ENCODE measurements around the gene IMMP2L.
"Not testable (repeated sequence)": the region's sequence is repeated elsewhere in the genome, so short reads cannot be mapped to it uniquely, and the experiment has no call there.

The IMMP2L gene

DNA sequence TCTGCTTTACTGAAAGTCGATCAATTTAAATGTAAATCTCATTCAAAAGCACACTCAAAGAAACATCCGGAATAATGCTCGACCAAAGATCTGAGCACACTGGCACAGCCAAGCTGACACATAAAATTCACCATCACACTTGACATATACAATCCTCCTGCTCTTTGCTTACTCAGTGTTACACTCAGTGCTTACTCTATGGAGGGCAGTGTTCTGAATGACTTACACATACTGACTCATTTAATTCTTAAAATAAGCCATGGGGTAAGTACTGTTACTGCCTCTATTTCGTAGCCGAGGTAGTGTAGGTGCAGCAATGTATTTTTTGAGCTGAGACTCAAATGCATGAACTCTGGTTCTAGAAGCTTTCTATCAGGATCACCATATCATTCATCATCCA is 892.9 kb downstream of the IMMP2L start:
- DNase-seq = no peak

DNA sequence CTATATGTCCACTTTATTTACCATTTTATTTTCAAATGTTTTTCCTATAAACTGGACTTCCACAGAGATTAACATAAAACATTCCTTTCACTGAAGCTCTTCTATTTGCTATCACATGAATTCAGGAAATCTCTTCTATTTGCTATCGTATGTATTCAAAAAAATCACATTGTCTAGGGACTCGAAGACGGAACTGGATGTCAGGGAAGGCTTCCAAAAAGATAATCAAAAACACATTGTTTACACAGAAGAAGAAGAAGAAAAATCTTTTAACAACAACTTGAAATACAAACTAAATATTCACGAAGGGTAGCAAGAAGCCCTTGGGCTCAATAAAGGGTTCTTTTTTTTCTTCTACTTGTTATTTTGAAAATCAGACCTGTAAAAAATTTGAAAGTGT is 897.5 kb downstream of the IMMP2L start:
- no peak for DNase-seq

DNA sequence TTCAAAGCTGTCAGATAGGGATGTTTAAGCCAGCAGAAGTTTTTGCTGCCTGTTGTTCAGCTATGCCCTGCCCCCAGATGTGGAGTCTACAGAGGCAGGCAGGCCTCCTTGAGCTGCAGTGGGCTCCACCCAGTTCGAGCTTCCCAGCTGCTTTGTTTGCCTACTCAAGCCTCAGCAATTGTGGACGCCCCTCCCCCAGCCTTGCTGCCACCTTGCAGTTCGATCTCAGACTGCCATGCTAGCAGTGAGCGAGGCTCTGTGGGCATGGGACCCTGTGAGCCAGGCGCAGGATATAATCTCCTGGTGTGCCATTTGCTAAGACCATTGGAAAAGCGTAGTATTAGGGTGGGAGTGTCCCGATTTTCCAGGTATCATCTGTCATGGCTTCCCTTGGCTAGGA is 901.7 kb downstream of the IMMP2L start:
- not testable (repeated sequence) for DNase-seq

DNA sequence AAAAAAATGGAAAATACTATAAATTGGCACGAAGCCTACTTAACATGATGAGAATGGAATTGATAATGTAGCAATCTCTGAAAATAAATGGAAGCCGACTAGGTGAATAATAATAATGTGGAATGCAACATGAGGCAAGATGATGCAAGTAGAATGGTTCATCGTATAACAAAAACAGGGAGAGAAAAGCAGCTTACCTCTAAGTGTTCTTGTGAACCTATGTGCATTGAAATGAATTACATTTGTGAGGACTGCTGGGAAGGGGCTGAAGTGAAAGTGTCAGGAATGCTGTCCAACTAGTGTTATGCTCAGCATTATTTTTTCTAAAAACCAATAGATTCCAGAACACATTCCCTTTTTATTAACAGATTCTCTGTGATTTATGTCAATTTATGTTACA is 912.0 kb downstream of the IMMP2L start:
- DNase-seq = no peak

DNA sequence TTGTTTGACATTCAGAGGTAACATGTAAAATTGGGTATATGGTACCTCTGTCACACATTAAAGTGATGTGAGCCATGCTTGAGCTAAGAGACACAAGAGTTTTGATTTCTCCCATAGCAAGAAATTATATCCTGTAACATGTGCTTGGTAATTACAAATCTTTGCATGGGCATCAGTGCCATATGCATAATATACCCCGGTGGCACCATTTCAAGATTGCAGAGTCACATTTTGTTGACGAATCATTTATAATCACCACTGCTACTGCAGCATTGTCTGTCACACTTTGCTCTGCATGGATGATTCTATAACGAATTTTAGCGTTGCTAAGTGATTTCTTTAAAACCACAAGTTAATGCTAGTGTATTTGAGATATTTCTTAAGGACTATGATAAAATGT is 915.0 kb downstream of the IMMP2L start:
- DNase-seq = no peak

DNA sequence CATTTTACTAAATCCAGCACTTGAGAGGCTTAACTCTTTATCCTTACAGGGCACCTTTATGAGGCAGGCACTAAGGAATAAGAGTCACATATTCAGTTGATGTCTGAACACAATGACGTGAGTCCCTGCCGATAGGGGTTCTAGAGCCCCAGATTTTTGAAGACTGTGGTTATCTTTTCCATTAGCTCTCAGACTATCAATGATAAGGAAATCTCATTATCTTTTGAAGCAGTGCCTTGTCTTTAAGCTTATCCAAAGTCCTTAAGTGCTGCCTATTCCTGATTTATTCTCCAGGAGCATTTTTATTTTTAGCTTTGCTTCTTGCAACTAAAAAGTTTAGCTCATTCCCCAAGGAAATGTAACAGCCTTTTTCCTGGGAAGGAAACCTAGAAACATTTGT is 915.5 kb downstream of the IMMP2L start:
- no peak for DNase-seq

DNA sequence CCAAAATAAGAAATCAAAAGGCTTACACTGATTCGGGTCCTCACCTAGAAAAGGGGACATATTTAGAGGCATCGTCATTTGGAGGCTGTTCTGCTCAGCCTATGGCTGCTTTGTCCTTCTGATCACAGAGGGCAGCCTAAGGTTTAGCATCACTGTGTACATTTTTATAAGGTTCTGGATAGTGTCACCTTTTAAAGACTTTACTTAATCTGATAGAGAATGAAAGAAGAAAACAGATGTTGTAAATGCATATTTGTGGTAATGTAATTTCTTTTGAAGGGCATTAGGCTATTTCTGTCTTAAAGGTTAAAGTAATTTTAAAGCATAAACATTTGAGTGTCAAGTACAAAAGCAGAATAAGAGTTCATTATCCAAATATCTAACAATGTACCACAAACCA is 916.7 kb downstream of the IMMP2L start:
- no peak for DNase-seq

DNA sequence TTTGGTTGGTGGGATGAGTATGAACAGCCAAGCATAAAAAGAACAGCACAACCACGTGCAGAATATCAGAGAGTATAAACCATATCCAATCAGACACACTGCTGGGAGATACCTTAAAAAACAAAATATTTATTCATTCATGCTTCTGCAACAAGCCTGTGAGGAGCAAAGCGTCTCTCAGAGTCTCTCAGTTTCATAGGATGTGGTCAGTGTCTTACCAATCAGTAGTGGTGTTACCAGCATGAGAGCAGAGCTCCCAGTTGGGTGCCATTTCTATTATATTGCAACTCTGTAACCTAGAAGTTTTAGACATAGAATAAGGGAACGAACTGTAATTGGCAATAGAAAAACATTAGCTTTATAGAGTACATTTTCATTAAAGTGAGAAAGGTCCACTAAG is 917.2 kb downstream of the IMMP2L start:
- no peak for DNase-seq

DNA sequence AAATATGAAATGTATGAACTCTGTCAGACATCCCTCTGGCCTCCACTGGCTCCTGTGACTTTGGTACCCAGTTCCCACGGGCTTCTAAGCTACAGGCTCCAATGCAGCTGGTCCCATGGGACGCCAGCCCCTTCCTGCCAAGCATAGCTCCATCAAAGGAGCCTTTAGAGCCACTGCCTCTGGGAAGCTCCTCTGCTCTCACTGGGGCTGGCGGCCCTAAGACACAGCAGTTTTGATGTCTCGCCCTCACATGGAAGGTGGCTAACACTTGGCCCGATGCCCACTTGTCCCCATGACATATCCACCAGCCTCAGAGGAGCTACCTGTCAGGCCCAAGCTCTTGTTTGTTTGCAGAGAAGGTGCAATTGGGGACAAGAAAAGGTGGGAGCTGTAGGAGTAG is 925.0 kb downstream of the IMMP2L start:
- no peak for DNase-seq

DNA sequence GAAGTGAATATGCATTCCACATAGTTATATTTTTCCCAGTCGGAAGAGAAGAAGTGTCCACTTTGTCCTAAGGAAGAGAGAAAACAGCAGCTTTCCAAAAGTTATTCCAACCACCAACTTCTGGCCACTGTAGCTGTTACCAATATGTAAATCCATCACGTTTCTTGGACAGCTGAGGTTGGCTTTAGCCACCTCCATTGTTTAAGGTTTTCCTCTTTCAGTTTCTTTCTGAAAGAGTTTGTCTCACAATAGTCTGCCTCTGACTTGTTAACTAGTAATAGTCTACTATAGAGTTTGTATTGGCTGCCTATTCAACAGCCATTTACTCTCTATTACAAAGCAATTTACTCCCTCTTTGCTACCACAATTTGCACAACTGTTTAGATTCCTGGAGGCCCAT is 929.0 kb downstream of the IMMP2L start:
- no peak for DNase-seq

DNA sequence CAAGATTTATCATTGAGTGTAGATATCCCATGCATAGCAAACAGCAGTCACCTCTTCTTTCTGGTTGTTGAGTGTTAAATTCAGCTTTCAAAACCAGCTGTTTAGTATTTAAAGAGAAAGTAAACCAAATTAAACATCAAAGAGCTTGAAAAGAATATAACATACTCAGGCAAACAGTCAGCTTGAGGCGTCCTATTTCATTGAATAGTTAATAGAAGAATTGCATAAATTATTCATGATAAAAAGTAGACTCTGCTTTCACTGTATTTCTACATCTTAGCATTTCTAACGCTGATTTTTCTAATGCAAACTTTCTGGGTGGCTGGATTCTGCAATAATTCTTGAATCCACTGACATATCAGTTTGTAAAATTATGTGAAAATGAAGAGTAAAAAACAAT is 935.9 kb downstream of the IMMP2L start:
- DNase-seq = no peak

DNA sequence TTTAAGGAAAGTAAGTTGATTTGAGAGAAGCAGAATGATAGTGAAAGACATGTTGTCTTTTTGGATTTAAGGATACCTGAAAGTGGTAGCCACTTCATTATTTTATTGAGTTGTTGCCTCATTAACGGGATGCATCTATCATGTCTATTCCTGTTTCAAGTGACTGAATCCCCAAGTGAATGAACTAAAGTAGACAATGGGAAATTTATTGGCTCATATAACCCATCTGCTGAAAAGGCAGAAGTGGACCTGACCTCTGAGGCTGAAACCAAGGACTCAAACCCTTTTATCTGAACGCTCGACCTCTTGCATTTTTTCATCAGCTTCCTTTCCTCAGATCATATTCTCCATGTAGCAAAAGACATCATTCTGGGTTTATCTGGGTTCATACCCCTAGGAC is 937.0 kb downstream of the IMMP2L start:
- DNase-seq = no peak

DNA sequence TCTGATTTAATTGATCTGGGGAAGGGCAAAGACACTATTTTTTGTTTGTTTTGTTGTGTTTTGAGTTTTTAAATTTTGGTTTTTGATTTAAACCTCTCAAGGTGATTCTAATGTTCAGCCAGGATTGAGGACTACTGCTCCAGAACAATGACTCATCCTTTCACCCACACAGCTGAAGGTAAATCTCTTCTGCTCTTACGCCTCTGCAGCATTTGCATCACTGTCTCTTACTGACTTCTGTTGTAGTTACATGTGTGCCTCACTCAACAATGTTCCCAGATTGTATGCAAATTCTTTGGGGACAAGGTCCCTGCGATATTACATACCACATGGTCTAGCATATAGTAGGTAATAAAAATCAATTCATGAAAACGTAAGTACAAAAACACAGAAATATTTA is 938.9 kb downstream of the IMMP2L start:
- DNase-seq = no peak

DNA sequence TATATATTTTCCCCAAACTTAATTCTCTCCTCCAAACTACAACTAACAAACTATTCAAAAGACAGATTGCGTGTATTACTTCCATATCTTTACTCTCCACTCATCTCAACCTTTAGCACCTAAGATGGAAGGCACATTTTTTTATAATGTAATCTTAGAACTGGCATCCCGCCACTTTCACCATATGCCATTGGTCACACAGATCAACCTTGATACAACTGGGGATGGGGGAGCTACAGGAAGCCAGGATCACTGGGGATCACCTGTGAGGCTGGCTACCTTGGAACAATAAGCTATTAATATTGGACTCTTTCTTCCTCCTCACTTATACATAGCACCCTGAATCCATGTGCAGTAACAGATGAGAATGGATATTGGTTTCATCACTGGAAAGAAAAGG is 941.0 kb downstream of the IMMP2L start:
- DNase-seq = no peak

DNA sequence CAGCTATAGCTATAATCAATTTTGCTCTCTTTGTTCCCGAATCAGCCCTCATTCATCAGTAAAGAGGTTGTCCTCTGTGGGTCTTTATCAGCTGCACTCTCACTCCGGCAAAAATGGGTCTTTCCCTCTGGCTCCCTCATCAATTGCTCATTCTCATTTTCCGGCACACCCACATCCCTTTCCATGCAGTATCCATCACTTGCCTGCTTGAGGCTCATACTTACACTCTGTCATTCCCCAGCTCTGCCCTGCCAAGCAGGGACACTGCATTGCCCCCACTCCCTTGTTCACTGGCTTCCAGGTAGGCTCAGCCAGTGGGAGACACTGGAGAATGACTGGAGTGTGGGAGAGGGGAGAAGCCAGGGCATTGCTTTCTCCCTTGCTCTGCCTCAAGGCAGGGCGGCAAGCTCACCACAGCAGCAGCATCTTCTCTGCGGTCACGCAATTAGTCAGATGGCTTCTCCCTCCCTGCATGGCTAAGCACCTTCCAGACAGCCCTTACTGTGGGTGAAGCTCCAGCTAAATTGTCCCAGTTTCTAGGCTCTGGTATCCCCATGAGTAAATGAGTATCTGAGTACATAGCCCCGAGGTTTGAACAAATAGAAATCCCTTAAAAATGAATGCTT is 942.1 kb downstream of the IMMP2L start:
- DNase-seq = no peak
